Measurements from ENCODE around the gene SPNS1.

- TF ChIP-seq GATA2 (IDR thresholded peaks at IDR 0.05; ENCODE audit: low read depth, low read length) (no peak), GATA3 (IDR thresholded peaks at IDR 0.05; ENCODE audit: low read depth, low read length) (no peak)
Observed at GRCh38 chr16:29009050-29009837, 34.7 kb downstream of the SPNS1 start.
